Spleen (tissue), 3 donors: ENCODE measurements around the gene NCKIPSD.

ENCODE experiments used
- POLR2A ChIP-seq, 3 donors: fragments of 450-650 bp; IDR thresholded peaks; one replicate each; pipeline ENCODE4 v1.5.1; 2017; ENCODE audit warnings: antibody characterized with exemption in 3 of 3, mild to moderate bottlenecking in 1 of 3
- POLR2AphosphoS5 ChIP-seq, 3 donors: sonication (generic); formaldehyde crosslinking; IDR thresholded peaks; one replicate each; pipeline ENCODE4 v1.5.1; 2017; ENCODE audit warnings: antibody characterized with exemption in 3 of 3

GRCh38 chr3:48662753-48663488, 22.8 kb downstream of the NCKIPSD start, which contains the start of gene CELSR3:
- TF ChIP-seq POLR2AphosphoS5 (IDR thresholded peaks at IDR 0.05): peak; percentile 30 to 51 (median 34)
- TF ChIP-seq POLR2A (IDR thresholded peaks at IDR 0.05): no peak
